ENCODE results near the gene TIAM1.
A peak's percentile ranks its signal among the peaks of the same experiment; 100 is the strongest.

The TIAM1 gene

GRCh38 chr21:31119199-31119598 lies 224.9 kb downstream of the TIAM1 start:
- DNase-seq: no peak

- DNase-seq: no peak
These were observed 226.7 kb downstream of the TIAM1 start for GRCh38 chr21:31117128-31117916.

- no peak for DNase-seq
These were observed 228.8 kb downstream of the TIAM1 start for GRCh38 chr21:31115249-31115648.

- DNase-seq: no peak
These were observed 233.0 kb downstream of the TIAM1 start for GRCh38 chr21:31111093-31111492.

GRCh38 chr21:31110430-31110829 lies 233.6 kb downstream of the TIAM1 start:
- no peak for DNase-seq

- no peak for DNase-seq
These were observed 236.2 kb downstream of the TIAM1 start for GRCh38 chr21:31107871-31108270.

GRCh38 chr21:31107176-31107785 lies 236.8 kb downstream of the TIAM1 start:
- DNase-seq: no peak

- no peak for DNase-seq
These were observed 240.3 kb downstream of the TIAM1 start for GRCh38 chr21:31103571-31104265.

GRCh38 chr21:31103163-31103562 lies 240.9 kb downstream of the TIAM1 start:
- no peak for DNase-seq

- DNase-seq: no peak
These were observed 244.9 kb downstream of the TIAM1 start for GRCh38 chr21:31099122-31099521.

- peak; percentile 34 to 66 (median 58) for DNase-seq
These were observed 245.5 kb downstream of the TIAM1 start for GRCh38 chr21:31098576-31099005.

GRCh38 chr21:31092832-31093625 lies 251.0 kb downstream of the TIAM1 start:
- DNase-seq: no peak

GRCh38 chr21:31090376-31090775 lies 253.7 kb downstream of the TIAM1 start:
- DNase-seq: no peak

GRCh38 chr21:31088474-31088751 lies 255.6 kb downstream of the TIAM1 start:
- no peak for DNase-seq

GRCh38 chr21:31087639-31088473 lies 256.2 kb downstream of the TIAM1 start:
- no peak for DNase-seq

- no peak for DNase-seq
These were observed 259.4 kb downstream of the TIAM1 start for GRCh38 chr21:31084689-31085088.

- no peak for DNase-seq
These were observed 265.3 kb downstream of the TIAM1 start for GRCh38 chr21:31078796-31079195.

- DNase-seq: no peak
These were observed 265.8 kb downstream of the TIAM1 start for GRCh38 chr21:31078216-31078615.

- no peak for DNase-seq
These were observed 268.2 kb downstream of the TIAM1 start for GRCh38 chr21:31075848-31076247.

GRCh38 chr21:31072533-31072932 lies 271.5 kb downstream of the TIAM1 start:
- DNase-seq: no peak
